ENCODE measurements around the gene IQGAP1. TPM values are rescaled to one million over a fixed set of nuclear protein-coding genes. Genes with fewer than 3 reads are reported as not detected.

The IQGAP1 gene
- total and polyA plus RNA-seq, 9 of the 15 experiments (the other 6 are each of a cell fraction or from before 2014, with no cell fraction given) = 37.6 to 143 (median 77.7) TPM

- in situ Hi-C loops (cut with MboI) = no loop called here
- no peak overlapping the region for H3K9ac ChIP-seq (ENCODE audit: insufficient read depth in 1 of 2, low read depth in 2 of 2, low read length in 2 of 2)
- no TSS peak for BruUV-seq (replicated peaks)
- H3K36me3 ChIP-seq (ENCODE audit: control insufficient read depth, insufficient read depth, low read length) = peaks cover 29% of the 10 kb centered on the region
- no peaks in the 10 kb centered on the region for H3K4me1 ChIP-seq (replicated peaks in 1 of 2; ENCODE audit: control insufficient read depth in 2 of 2, insufficient read depth in 2 of 2, low read length in 2 of 2)
- no peak overlapping the region for H2AFZ ChIP-seq (ENCODE audit: low read depth, low read length)
- DNase-seq (ENCODE audit: extremely low read depth in 1 of 4, low spot score in 3 of 4) (no peak), FAIRE-seq (no peak), ATAC-seq (no peak)
- no peaks in the 10 kb centered on the region for H3K79me2 ChIP-seq (ENCODE audit: control insufficient read depth, insufficient read depth, low read length)
- no peak overlapping the region for H3K27ac ChIP-seq (ENCODE audit: extremely low read depth, low read depth, low read length)
- no peaks in the 10 kb centered on the region for H3K9me3 ChIP-seq (replicated peaks; ENCODE audit: control insufficient read depth, insufficient read depth, low read depth, low read length)
- ChIA-PET POLR2A (no interaction called here), CTCF (ENCODE audit: low intra/inter-chr PET ratio) (no interaction called here)
- intact Hi-C loops (cut with micrococcal nuclease) = no loop called here
- H4K20me1 ChIP-seq (replicated peaks; ENCODE audit: control insufficient read depth, insufficient read depth, low read length) = no peaks in the 10 kb centered on the region
- no peak overlapping the region for H3K4me3 ChIP-seq
- 68% methylated on average over 2 of the region's 3 CpGs for WGBS (ENCODE audit: insufficient coverage, low coverage, missing lambda C conversion rate)
- no peaks in the 10 kb centered on the region for H3K27me3 ChIP-seq (ENCODE audit: control insufficient read depth in 2 of 2, insufficient read depth in 2 of 2, low read length in 2 of 2)
- no peak overlapping the region for H3K4me2 ChIP-seq (ENCODE audit: insufficient read depth, low read length)
- no peaks in the 10 kb centered on the region for H3K9me1 ChIP-seq (ENCODE audit: control insufficient read depth, insufficient read depth, low read length)
- TF ChIP-seq, protein P1, sequence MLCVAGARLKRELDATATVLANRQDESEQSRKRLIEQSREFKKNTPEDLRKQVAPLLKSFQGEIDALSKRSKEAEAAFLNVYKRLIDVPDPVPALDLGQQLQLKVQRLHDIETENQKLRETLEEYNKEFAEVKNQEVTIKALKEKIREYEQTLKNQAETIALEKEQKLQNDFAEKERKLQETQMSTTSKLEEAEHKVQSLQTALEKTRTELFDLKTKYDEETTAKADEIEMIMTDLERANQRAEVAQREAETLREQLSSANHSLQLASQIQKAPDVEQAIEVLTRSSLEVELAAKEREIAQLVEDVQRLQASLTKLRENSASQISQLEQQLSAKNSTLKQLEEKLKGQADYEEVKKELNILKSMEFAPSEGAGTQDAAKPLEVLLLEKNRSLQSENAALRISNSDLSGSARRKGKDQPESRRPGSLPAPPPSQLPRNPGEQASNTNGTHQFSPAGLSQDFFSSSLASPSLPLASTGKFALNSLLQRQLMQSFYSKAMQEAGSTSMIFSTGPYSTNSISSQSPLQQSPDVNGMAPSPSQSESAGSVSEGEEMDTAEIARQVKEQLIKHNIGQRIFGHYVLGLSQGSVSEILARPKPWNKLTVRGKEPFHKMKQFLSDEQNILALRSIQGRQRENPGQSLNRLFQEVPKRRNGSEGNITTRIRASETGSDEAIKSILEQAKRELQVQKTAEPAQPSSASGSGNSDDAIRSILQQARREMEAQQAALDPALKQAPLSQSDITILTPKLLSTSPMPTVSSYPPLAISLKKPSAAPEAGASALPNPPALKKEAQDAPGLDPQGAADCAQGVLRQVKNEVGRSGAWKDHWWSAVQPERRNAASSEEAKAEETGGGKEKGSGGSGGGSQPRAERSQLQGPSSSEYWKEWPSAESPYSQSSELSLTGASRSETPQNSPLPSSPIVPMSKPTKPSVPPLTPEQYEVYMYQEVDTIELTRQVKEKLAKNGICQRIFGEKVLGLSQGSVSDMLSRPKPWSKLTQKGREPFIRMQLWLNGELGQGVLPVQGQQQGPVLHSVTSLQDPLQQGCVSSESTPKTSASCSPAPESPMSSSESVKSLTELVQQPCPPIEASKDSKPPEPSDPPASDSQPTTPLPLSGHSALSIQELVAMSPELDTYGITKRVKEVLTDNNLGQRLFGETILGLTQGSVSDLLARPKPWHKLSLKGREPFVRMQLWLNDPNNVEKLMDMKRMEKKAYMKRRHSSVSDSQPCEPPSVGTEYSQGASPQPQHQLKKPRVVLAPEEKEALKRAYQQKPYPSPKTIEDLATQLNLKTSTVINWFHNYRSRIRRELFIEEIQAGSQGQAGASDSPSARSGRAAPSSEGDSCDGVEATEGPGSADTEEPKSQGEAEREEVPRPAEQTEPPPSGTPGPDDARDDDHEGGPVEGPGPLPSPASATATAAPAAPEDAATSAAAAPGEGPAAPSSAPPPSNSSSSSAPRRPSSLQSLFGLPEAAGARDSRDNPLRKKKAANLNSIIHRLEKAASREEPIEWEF (CRISPR knock-in tag; IDR thresholded peaks at IDR 0.05) = no peak
- TF ChIP-seq SIN3B (IDR thresholded peaks at IDR 0.05; ENCODE audit: low read depth) (no peak), RB1 (IDR thresholded peaks at IDR 0.05; ENCODE audit: low read depth) (no peak), CC2D1A (IDR thresholded peaks at IDR 0.05) (no peak), ZNF79 (CRISPR knock-in tag; IDR thresholded peaks at IDR 0.05; ENCODE audit: low read depth) (no peak), ZNF699 (CRISPR knock-in tag; IDR thresholded peaks at IDR 0.05; ENCODE audit: insufficient replicate concordance) (no peak)
- TF ChIP-seq, protein P2, sequence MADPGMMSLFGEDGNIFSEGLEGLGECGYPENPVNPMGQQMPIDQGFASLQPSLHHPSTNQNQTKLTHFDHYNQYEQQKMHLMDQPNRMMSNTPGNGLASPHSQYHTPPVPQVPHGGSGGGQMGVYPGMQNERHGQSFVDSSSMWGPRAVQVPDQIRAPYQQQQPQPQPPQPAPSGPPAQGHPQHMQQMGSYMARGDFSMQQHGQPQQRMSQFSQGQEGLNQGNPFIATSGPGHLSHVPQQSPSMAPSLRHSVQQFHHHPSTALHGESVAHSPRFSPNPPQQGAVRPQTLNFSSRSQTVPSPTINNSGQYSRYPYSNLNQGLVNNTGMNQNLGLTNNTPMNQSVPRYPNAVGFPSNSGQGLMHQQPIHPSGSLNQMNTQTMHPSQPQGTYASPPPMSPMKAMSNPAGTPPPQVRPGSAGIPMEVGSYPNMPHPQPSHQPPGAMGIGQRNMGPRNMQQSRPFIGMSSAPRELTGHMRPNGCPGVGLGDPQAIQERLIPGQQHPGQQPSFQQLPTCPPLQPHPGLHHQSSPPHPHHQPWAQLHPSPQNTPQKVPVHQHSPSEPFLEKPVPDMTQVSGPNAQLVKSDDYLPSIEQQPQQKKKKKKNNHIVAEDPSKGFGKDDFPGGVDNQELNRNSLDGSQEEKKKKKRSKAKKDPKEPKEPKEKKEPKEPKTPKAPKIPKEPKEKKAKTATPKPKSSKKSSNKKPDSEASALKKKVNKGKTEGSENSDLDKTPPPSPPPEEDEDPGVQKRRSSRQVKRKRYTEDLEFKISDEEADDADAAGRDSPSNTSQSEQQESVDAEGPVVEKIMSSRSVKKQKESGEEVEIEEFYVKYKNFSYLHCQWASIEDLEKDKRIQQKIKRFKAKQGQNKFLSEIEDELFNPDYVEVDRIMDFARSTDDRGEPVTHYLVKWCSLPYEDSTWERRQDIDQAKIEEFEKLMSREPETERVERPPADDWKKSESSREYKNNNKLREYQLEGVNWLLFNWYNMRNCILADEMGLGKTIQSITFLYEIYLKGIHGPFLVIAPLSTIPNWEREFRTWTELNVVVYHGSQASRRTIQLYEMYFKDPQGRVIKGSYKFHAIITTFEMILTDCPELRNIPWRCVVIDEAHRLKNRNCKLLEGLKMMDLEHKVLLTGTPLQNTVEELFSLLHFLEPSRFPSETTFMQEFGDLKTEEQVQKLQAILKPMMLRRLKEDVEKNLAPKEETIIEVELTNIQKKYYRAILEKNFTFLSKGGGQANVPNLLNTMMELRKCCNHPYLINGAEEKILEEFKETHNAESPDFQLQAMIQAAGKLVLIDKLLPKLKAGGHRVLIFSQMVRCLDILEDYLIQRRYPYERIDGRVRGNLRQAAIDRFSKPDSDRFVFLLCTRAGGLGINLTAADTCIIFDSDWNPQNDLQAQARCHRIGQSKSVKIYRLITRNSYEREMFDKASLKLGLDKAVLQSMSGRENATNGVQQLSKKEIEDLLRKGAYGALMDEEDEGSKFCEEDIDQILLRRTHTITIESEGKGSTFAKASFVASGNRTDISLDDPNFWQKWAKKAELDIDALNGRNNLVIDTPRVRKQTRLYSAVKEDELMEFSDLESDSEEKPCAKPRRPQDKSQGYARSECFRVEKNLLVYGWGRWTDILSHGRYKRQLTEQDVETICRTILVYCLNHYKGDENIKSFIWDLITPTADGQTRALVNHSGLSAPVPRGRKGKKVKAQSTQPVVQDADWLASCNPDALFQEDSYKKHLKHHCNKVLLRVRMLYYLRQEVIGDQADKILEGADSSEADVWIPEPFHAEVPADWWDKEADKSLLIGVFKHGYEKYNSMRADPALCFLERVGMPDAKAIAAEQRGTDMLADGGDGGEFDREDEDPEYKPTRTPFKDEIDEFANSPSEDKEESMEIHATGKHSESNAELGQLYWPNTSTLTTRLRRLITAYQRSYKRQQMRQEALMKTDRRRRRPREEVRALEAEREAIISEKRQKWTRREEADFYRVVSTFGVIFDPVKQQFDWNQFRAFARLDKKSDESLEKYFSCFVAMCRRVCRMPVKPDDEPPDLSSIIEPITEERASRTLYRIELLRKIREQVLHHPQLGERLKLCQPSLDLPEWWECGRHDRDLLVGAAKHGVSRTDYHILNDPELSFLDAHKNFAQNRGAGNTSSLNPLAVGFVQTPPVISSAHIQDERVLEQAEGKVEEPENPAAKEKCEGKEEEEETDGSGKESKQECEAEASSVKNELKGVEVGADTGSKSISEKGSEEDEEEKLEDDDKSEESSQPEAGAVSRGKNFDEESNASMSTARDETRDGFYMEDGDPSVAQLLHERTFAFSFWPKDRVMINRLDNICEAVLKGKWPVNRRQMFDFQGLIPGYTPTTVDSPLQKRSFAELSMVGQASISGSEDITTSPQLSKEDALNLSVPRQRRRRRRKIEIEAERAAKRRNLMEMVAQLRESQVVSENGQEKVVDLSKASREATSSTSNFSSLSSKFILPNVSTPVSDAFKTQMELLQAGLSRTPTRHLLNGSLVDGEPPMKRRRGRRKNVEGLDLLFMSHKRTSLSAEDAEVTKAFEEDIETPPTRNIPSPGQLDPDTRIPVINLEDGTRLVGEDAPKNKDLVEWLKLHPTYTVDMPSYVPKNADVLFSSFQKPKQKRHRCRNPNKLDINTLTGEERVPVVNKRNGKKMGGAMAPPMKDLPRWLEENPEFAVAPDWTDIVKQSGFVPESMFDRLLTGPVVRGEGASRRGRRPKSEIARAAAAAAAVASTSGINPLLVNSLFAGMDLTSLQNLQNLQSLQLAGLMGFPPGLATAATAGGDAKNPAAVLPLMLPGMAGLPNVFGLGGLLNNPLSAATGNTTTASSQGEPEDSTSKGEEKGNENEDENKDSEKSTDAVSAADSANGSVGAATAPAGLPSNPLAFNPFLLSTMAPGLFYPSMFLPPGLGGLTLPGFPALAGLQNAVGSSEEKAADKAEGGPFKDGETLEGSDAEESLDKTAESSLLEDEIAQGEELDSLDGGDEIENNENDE (IDR thresholded peaks at IDR 0.05; ENCODE audit: low read depth, low read length) = no peak
These were observed 53.0 kb downstream of the IQGAP1 start for GRCh38 chr15:90441027-90441426.
